ENCODE results near the gene TAGLN2.

The TAGLN2 gene

DNA sequence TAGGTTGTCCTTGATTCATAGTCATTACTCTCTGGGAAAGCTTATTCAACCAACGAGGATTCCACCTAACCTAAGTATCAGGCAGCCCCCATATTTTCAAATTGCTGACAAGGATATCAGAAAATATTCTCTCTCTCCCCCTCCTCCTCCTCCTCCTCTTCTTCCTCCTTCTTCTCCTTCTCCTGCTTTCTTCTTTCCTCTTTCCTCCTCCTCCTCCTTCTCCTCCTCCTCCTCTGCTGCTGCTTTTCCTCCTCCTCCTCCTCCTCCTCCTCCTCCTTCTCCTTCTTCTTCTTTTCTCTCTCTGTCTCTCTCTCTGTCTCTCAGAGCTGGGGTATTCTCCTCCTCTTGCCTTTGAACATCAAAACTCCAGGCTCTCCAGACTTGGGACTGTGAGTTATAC lies 22.6 kb upstream of the TAGLN2 start:
- Histone ChIP-seq H3K27ac (replicated peaks) (no peak overlapping the region), H3K27me3 (ENCODE audit: insufficient read depth, poor library complexity, severe bottlenecking) (peaks cover 33% of the 10 kb centered on the region), H3K4me3 (replicated peaks; ENCODE audit: insufficient read depth, low read length) (no peak overlapping the region)
- TF ChIP-seq GABPA (IDR thresholded peaks at IDR 0.05; ENCODE audit: low read depth) (no peak), POLR2AphosphoS5 (IDR thresholded peaks at IDR 0.05; ENCODE audit: low read depth) (no peak), SPI1 (IDR thresholded peaks at IDR 0.05; ENCODE audit: borderline replicate concordance, low read depth) (no peak)
- TF ChIP-seq, protein P1, sequence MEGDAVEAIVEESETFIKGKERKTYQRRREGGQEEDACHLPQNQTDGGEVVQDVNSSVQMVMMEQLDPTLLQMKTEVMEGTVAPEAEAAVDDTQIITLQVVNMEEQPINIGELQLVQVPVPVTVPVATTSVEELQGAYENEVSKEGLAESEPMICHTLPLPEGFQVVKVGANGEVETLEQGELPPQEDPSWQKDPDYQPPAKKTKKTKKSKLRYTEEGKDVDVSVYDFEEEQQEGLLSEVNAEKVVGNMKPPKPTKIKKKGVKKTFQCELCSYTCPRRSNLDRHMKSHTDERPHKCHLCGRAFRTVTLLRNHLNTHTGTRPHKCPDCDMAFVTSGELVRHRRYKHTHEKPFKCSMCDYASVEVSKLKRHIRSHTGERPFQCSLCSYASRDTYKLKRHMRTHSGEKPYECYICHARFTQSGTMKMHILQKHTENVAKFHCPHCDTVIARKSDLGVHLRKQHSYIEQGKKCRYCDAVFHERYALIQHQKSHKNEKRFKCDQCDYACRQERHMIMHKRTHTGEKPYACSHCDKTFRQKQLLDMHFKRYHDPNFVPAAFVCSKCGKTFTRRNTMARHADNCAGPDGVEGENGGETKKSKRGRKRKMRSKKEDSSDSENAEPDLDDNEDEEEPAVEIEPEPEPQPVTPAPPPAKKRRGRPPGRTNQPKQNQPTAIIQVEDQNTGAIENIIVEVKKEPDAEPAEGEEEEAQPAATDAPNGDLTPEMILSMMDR (IDR thresholded peaks at IDR 0.05; ENCODE audit: insufficient read depth, low read length), result no peak
- TF ChIP-seq, protein P2, sequence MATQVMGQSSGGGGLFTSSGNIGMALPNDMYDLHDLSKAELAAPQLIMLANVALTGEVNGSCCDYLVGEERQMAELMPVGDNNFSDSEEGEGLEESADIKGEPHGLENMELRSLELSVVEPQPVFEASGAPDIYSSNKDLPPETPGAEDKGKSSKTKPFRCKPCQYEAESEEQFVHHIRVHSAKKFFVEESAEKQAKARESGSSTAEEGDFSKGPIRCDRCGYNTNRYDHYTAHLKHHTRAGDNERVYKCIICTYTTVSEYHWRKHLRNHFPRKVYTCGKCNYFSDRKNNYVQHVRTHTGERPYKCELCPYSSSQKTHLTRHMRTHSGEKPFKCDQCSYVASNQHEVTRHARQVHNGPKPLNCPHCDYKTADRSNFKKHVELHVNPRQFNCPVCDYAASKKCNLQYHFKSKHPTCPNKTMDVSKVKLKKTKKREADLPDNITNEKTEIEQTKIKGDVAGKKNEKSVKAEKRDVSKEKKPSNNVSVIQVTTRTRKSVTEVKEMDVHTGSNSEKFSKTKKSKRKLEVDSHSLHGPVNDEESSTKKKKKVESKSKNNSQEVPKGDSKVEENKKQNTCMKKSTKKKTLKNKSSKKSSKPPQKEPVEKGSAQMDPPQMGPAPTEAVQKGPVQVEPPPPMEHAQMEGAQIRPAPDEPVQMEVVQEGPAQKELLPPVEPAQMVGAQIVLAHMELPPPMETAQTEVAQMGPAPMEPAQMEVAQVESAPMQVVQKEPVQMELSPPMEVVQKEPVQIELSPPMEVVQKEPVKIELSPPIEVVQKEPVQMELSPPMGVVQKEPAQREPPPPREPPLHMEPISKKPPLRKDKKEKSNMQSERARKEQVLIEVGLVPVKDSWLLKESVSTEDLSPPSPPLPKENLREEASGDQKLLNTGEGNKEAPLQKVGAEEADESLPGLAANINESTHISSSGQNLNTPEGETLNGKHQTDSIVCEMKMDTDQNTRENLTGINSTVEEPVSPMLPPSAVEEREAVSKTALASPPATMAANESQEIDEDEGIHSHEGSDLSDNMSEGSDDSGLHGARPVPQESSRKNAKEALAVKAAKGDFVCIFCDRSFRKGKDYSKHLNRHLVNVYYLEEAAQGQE (IDR thresholded peaks at IDR 0.05; ENCODE audit: insufficient replicate concordance, low read depth), result no peak
- no peak for DNase-seq (ENCODE audit: low read depth in 1 of 2, low spot score in 1 of 2)

DNA sequence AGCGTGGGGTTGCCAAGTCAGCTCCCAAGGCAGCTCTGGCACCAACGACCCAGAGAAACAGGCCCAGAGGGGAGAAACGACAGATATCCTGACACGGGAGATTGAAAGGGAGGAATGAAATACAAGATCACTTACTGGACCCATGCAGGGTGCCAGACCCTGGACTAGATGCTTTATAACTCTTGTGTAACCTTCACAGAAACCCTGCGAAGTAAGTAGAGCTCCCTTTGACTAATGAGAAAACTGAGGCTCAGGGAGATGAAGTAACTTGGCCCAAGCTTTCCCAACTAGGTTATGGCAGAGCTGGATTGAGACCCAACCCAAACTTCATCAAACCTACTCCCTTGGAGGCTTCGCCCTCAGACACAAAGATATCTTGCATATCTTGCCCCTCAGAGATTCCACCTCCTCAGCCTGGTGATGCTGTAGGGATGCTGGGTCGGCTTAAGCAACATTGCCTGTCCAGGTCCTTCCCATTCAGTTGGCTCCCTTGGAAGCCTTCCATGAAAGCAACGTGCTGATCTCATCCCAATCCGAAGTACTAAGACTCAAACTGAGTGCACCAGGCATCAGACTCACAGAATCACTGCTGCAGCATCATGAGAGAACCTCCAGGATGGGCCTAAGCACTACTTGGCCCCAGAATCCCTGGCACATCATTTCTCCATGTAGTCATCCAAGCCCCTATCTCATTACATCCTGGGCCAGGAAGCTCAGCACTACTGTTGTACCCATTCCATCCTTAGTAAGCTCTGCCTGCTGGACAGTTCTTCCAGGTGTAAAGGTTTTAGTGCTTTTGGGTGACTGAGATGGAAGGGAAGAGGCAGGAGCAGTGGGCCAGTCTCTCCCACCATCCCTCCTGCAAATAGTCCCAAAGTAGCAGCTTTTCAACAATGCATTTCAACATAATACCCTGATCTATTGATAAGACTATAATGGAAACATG lies 21.2 kb upstream of the TAGLN2 start:
- H3K27ac ChIP-seq (replicated peaks), result no peak overlapping the region
- no peak for TF ChIP-seq SPI1 (IDR thresholded peaks at IDR 0.05; ENCODE audit: borderline replicate concordance, low read depth)
- TF ChIP-seq, protein P2 (IDR thresholded peaks at IDR 0.05; ENCODE audit: insufficient replicate concordance, low read depth), result peak; percentile 17

DNA sequence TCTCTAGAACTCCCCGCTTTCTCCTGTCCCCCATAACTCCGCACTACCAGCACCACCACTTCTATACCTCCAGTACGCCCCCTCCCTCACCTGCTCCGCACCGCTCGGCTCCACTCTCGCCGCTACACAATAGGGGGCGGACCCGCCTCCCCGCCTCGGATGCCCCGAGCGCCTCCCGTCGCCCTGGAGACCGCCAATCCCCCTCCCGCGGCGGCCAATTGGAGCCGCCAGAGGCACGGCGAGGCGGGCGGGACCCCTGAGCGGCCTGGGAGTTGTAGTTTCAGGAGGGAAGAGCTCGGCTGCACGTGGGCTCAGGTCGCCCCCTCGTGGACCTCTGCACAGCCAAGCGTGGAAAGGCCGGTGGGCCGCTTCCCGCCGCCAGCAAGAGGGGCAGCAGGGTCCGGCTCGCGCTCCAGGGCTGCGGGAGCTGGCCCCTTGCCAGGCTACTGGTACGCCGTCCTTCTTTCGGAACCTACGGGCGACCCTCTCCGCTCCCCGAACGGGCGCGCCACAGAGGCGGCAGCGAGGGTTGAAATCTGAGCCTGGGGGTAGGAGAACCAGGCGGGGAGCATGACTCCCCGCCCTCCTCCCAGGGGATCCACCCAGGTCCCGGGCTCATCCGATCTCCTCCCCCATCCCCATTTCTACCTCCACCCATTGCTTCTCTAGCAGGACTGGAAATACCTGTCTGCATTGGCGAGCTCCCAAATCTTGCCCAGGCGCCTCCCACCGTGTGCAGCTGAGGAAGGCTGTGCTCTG lies 20.4 kb upstream of the TAGLN2 start, which contains the start of gene IGSF9:
Gene IGSF9 (minus strand): TSS at position 131 of the 759 bp plus-strand sequence. CDS start 2,159 bp downstream, outside the sequence.
- Histone ChIP-seq H3K27ac (replicated peaks) (no peak within 1 kb of the TSS), H3K4me3 (replicated peaks; ENCODE audit: insufficient read depth, low read length) (no peak within 1 kb of the TSS), H3K27me3 (ENCODE audit: insufficient read depth, poor library complexity, severe bottlenecking) (peaks cover 33% of the 10 kb centered on the region)
- DNase-seq (ENCODE audit: low read depth in 1 of 2, low spot score in 1 of 2), result no peak
- TF ChIP-seq GABPA (IDR thresholded peaks at IDR 0.05; ENCODE audit: low read depth) (no peak), POLR2AphosphoS5 (IDR thresholded peaks at IDR 0.05; ENCODE audit: low read depth) (no peak)

More for the DNA sequence above, 21.2 kb upstream of the TAGLN2 start:
- DNase-seq (ENCODE audit: low read depth in 1 of 2, low spot score in 1 of 2), result no peak
- H3K27me3 ChIP-seq (ENCODE audit: insufficient read depth, poor library complexity, severe bottlenecking), result peaks cover 33% of the 10 kb centered on the region
- H3K4me3 ChIP-seq (replicated peaks; ENCODE audit: insufficient read depth, low read length), result no peak overlapping the region

DNA sequence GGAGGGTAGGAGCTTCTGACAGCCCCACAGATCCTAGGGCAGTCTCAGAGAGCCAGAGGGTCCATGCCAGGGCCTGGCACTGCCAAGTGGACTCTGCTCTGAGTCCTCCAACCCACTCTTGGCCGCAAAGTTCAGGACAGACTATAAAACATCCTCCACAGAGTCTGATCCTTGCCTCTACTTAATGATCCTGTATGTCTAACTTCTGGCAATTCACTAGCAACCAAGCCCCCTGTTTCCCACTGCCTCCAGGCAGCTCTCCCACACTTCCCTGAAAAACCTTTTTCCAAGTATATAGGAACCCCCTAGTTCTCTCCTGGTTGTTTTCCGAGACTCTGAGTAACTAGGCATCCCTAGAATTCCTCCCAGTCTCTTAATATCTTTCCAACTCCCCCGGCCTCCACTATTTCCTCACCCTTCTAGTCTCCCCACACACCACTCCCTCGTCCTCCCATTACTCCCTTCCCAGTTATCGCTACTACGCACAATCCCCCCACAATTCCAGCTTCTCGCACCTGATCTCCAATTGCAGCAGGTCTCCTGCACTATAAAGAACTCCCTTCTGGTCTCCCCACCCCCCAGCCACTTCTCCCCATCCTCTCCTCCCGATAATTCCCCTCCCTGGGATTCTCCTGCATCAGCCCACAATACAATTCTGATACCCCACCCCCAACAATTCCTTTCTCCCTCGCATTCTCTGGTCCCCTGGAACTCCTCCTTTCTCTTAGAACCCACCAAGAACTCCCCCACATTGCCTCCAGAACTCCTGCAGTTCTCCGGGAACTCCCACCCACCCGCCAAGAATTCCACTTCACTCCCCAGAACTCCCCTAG lies 19.5 kb upstream of the TAGLN2 start:
- Histone ChIP-seq H3K4me3 (replicated peaks; ENCODE audit: insufficient read depth, low read length) (no peak overlapping the region), H3K27ac (replicated peaks) (no peak overlapping the region), H3K27me3 (ENCODE audit: insufficient read depth, poor library complexity, severe bottlenecking) (peaks cover 33% of the 10 kb centered on the region)
- no peak for TF ChIP-seq SPI1 (IDR thresholded peaks at IDR 0.05; ENCODE audit: borderline replicate concordance, low read depth)
- TF ChIP-seq, protein P1 (IDR thresholded peaks at IDR 0.05; ENCODE audit: insufficient read depth, low read length), result no peak
- no peak for TF ChIP-seq POLR2AphosphoS5 (IDR thresholded peaks at IDR 0.05; ENCODE audit: low read depth)
- TF ChIP-seq GABPA (IDR thresholded peaks at IDR 0.05; ENCODE audit: low read depth), result no peak
- TF ChIP-seq, protein P2 (IDR thresholded peaks at IDR 0.05; ENCODE audit: insufficient replicate concordance, low read depth), result no peak
- DNase-seq (ENCODE audit: low read depth in 1 of 2, low spot score in 1 of 2), result no peak
